DMS79 (cell line): ENCODE measurements around the gene MOB3B.

Experiments used
- DNase-seq: peaks from one replicate; lab custom pipeline; 2025; lab: John Stamatoyannopoulos, UW

The MOB3B gene

GRCh38 chr9:27541740-27542139 is 12.1 kb upstream of the MOB3B start:
- DNase-seq = no peak

- no peak for DNase-seq
Measured at GRCh38 chr9:27540502-27540901, 10.9 kb upstream of the MOB3B start.

- DNase-seq = no peak
Measured at GRCh38 chr9:27539479-27540441, 10.1 kb upstream of the MOB3B start.

- no peak for DNase-seq
Measured at GRCh38 chr9:27538647-27539046, 9.0 kb upstream of the MOB3B start.

- no peak for DNase-seq
Measured at GRCh38 chr9:27537756-27538155, 8.1 kb upstream of the MOB3B start.

GRCh38 chr9:27537027-27537435 is 7.4 kb upstream of the MOB3B start:
- DNase-seq = peak; percentile 29

- no peak for DNase-seq
Measured at GRCh38 chr9:27536168-27536567, 6.6 kb upstream of the MOB3B start.

- DNase-seq = no peak
Measured at GRCh38 chr9:27535701-27536118, 6.1 kb upstream of the MOB3B start.

GRCh38 chr9:27534658-27535209 is 5.1 kb upstream of the MOB3B start:
- DNase-seq = no peak

GRCh38 chr9:27534131-27534530 is 4.5 kb upstream of the MOB3B start:
- no peak for DNase-seq

GRCh38 chr9:27533311-27533710 is 3.7 kb upstream of the MOB3B start:
- DNase-seq = peak; percentile 39

- no peak for DNase-seq
Measured at GRCh38 chr9:27532046-27532445, 2.4 kb upstream of the MOB3B start.

GRCh38 chr9:27530915-27531755 is 1.5 kb upstream of the MOB3B start:
- DNase-seq = no peak

GRCh38 chr9:27528886-27529315 is 713 bp downstream of the MOB3B start:
- no peak for DNase-seq

- DNase-seq = no peak
Measured at GRCh38 chr9:27528076-27528885, 1.3 kb downstream of the MOB3B start.

GRCh38 chr9:27527702-27528075 is 1.9 kb downstream of the MOB3B start:
- DNase-seq = no peak

GRCh38 chr9:27524236-27524635 is 5.4 kb downstream of the MOB3B start, which contains the start of gene IFNK:
IFNK (plus strand) TSS chr9:27524290; CDS start chr9:27524337, 47 bp downstream.
- no peak for DNase-seq

GRCh38 chr9:27523141-27523540 is 6.5 kb downstream of the MOB3B start:
- DNase-seq = no peak

GRCh38 chr9:27520986-27521385 is 8.6 kb downstream of the MOB3B start:
- no peak for DNase-seq

- no peak for DNase-seq
Measured at GRCh38 chr9:27519466-27520465, 9.8 kb downstream of the MOB3B start.
